ENCODE measurements around the gene FARP1.

DNA sequence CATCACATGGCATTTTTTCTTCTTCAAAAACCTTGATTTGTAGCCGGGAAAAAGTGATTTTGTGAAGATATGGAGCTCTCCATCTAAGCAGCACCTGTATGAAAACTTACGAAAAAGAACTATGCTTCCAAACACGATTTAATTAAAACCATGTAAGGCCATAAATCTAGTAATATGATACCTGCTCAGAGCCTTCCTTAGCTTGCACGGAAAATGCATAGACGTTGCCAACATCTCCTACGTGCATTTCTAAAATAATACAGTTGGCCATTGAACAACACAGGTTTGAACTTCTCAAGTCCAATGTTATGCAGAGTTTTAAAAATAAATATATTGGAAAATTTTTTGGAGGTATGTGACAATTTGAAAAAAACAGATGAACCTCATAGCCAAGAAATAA, 93.3 kb downstream of the FARP1 start:
- TF ChIP-seq SIN3A (IDR thresholded peaks at IDR 0.05; ENCODE audit: borderline replicate concordance, insufficient read depth, low read length): no peak
- no peak for TF ChIP-seq POLR2AphosphoS5 (IDR thresholded peaks at IDR 0.05; ENCODE audit: low read depth, low read length)
- no peak for TF ChIP-seq TAF1 (IDR thresholded peaks at IDR 0.05; ENCODE audit: borderline replicate concordance, insufficient read depth, low read length)
- TF ChIP-seq, protein P1, sequence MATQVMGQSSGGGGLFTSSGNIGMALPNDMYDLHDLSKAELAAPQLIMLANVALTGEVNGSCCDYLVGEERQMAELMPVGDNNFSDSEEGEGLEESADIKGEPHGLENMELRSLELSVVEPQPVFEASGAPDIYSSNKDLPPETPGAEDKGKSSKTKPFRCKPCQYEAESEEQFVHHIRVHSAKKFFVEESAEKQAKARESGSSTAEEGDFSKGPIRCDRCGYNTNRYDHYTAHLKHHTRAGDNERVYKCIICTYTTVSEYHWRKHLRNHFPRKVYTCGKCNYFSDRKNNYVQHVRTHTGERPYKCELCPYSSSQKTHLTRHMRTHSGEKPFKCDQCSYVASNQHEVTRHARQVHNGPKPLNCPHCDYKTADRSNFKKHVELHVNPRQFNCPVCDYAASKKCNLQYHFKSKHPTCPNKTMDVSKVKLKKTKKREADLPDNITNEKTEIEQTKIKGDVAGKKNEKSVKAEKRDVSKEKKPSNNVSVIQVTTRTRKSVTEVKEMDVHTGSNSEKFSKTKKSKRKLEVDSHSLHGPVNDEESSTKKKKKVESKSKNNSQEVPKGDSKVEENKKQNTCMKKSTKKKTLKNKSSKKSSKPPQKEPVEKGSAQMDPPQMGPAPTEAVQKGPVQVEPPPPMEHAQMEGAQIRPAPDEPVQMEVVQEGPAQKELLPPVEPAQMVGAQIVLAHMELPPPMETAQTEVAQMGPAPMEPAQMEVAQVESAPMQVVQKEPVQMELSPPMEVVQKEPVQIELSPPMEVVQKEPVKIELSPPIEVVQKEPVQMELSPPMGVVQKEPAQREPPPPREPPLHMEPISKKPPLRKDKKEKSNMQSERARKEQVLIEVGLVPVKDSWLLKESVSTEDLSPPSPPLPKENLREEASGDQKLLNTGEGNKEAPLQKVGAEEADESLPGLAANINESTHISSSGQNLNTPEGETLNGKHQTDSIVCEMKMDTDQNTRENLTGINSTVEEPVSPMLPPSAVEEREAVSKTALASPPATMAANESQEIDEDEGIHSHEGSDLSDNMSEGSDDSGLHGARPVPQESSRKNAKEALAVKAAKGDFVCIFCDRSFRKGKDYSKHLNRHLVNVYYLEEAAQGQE (IDR thresholded peaks at IDR 0.05; ENCODE audit: insufficient read depth in 1 of 2, low read depth in 2 of 2, low read length in 2 of 2): no peak
- no peak for TF ChIP-seq FOXP2 (optimal IDR thresholded peaks at IDR 0.05; ENCODE audit: borderline replicate concordance, extremely low read depth, extremely low read length, insufficient read depth)

All from PFSK-1 (cell line).